PC-9 (cell line): Measurements from ENCODE around the gene ESRP2.

Source experiments
- EZH2 ChIP-seq: fragments of 200-600 bp; sonication (generic); IDR thresholded peaks from 2 replicates; pipeline ENCODE4 v1.8.0; 2017; ENCODE audit warnings: antibody characterized with exemption, low read depth
- TF ChIP-seq, protein P1 (sequence below): fragments of 200-600 bp; sonication (generic); conservative IDR thresholded peaks from 2 replicates; pipeline ENCODE4 v1.6.1; 2017; ENCODE audit warnings: mixed run types, antibody characterized with exemption, mild to moderate bottlenecking, moderate library complexity

GRCh38 chr16:68244481-68244902, 8.6 kb upstream of the ESRP2 start:
- TF ChIP-seq, protein P1, sequence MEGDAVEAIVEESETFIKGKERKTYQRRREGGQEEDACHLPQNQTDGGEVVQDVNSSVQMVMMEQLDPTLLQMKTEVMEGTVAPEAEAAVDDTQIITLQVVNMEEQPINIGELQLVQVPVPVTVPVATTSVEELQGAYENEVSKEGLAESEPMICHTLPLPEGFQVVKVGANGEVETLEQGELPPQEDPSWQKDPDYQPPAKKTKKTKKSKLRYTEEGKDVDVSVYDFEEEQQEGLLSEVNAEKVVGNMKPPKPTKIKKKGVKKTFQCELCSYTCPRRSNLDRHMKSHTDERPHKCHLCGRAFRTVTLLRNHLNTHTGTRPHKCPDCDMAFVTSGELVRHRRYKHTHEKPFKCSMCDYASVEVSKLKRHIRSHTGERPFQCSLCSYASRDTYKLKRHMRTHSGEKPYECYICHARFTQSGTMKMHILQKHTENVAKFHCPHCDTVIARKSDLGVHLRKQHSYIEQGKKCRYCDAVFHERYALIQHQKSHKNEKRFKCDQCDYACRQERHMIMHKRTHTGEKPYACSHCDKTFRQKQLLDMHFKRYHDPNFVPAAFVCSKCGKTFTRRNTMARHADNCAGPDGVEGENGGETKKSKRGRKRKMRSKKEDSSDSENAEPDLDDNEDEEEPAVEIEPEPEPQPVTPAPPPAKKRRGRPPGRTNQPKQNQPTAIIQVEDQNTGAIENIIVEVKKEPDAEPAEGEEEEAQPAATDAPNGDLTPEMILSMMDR = no peak
- no peak for TF ChIP-seq EZH2
